HepG2 (cell line): ENCODE results near the gene JADE2.
"Not testable (repeated sequence)": the region's sequence is repeated elsewhere in the genome, so short reads cannot be mapped to it uniquely, and the experiment has no call there.

Source experiments
- MBNL3 ChIP-seq: fragments of 250-450 bp; sonication (Bioruptor Pico); conservative IDR thresholded peaks from 2 replicates; pipeline ENCODE4 v1.8.0; 2022; ENCODE audit warnings: mild to moderate bottlenecking, inconsistent platforms
- NR3C1 ChIP-seq: sonication (generic); formaldehyde crosslinking; IDR thresholded peaks from 2 replicates; pipeline ENCODE4 v1.4.0; 2020; ENCODE audit warnings: missing genetic modification reagents
- RFX1 ChIP-seq: fragments of 450-650 bp; IDR thresholded peaks from 2 replicates; pipeline ENCODE4 v1.6.1; 2017
- SIN3B ChIP-seq: fragments of 150-350 bp; IDR thresholded peaks from 2 replicates; pipeline ENCODE4 v1.6.1; 2014; ENCODE audit warnings: low read length
- ZFP37 ChIP-seq: sonication (generic); formaldehyde crosslinking; IDR thresholded peaks from 2 replicates; pipeline ENCODE4 v1.4.0; 2020; ENCODE audit warnings: missing genetic modification reagents, borderline replicate concordance
- ZNF556 ChIP-seq: sonication (generic); formaldehyde crosslinking; IDR thresholded peaks from 2 replicates; pipeline ENCODE4 v1.4.0; 2020; ENCODE audit warnings: mild to moderate bottlenecking, missing genetic modification reagents, borderline replicate concordance
- TF ChIP-seq, protein P1 (sequence below): sonication (generic); formaldehyde crosslinking; IDR thresholded peaks from 2 replicates; pipeline ENCODE4 v1.5.1; 2020; ENCODE audit warnings: missing genetic modification reagents, mild to moderate bottlenecking, borderline replicate concordance

- TF ChIP-seq ZNF556 (CRISPR knock-in tag); MBNL3 (CRISPR knock-in tag); SIN3B; NR3C1 (CRISPR knock-in tag); ZFP37; RFX1: not testable (repeated sequence)
- TF ChIP-seq, protein P1, sequence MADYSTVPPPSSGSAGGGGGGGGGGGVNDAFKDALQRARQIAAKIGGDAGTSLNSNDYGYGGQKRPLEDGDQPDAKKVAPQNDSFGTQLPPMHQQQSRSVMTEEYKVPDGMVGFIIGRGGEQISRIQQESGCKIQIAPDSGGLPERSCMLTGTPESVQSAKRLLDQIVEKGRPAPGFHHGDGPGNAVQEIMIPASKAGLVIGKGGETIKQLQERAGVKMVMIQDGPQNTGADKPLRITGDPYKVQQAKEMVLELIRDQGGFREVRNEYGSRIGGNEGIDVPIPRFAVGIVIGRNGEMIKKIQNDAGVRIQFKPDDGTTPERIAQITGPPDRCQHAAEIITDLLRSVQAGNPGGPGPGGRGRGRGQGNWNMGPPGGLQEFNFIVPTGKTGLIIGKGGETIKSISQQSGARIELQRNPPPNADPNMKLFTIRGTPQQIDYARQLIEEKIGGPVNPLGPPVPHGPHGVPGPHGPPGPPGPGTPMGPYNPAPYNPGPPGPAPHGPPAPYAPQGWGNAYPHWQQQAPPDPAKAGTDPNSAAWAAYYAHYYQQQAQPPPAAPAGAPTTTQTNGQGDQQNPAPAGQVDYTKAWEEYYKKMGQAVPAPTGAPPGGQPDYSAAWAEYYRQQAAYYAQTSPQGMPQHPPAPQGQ = not testable (repeated sequence)
Observed at GRCh38 chr5:134552716-134553115, 27.2 kb downstream of the JADE2 start.
